HepG2 (cell line): ENCODE measurements around the gene ARHGEF10L. TPM values are rescaled to one million over a fixed set of nuclear protein-coding genes. Genes with fewer than 3 reads are reported as not detected.

ENCODE experiments used
- FOXP1 ChIP-seq, 2 experiments: fragments of 450-650 bp in 1 of 2; IDR thresholded peaks; 2 replicates each; pipeline ENCODE4 v1.6.1; 2017 to 2018; ENCODE audit warnings: antibody characterized with exemption in 1 of 2
- GABPA ChIP-seq, 2 experiments: IDR thresholded peaks; 2 replicates each; pipeline ENCODE4 v1.6.1; 2011 to 2016; ENCODE audit warnings: low read depth in 2 of 2, low read length in 1 of 2, missing biosample characterization in 1 of 2, missing genetic modification characterization in 1 of 2
- IKZF5 ChIP-seq: IDR thresholded peaks from 2 replicates; pipeline ENCODE4 v1.6.1; 2018; ENCODE audit warnings: missing genetic modification reagents, mild to moderate bottlenecking, missing compliant biosample characterization
- KDM2A ChIP-seq: sonication (generic); formaldehyde crosslinking; IDR thresholded peaks from 2 replicates; pipeline ENCODE4 v1.4.0; 2020; ENCODE audit warnings: low read depth, missing genetic modification reagents, borderline replicate concordance
- NFIC ChIP-seq: IDR thresholded peaks from 2 replicates; pipeline ENCODE4 v1.6.1; 2012; ENCODE audit warnings: mild to moderate bottlenecking, low read length, inconsistent platforms
- NFKB2 ChIP-seq: sonication (generic); formaldehyde crosslinking; IDR thresholded peaks from 2 replicates; pipeline ENCODE4 v1.4.0; 2020; ENCODE audit warnings: missing genetic modification reagents, borderline replicate concordance
- NFRKB ChIP-seq: fragments of 450-650 bp; IDR thresholded peaks from 2 replicates; pipeline ENCODE4 v1.6.1; 2017
- PRDM4 ChIP-seq: sonication (generic); formaldehyde crosslinking; IDR thresholded peaks from 2 replicates; pipeline ENCODE4 v1.9.0; 2021; ENCODE audit warnings: missing genetic modification reagents, borderline replicate concordance
- REXO4 ChIP-seq: sonication (generic); formaldehyde crosslinking; IDR thresholded peaks from 2 replicates; pipeline ENCODE4 v1.8.0; 2022; ENCODE audit warnings: missing genetic modification reagents, mild to moderate bottlenecking, borderline replicate concordance
- SP4 ChIP-seq: sonication (generic); formaldehyde crosslinking; IDR thresholded peaks from 2 replicates; pipeline ENCODE4 v1.8.1; 2023; ENCODE audit warnings: mild to moderate bottlenecking, missing genetic modification reagents
- SRSF4 ChIP-seq: fragments of 200-400 bp; formaldehyde crosslinking; IDR thresholded peaks from one replicate; pipeline ENCODE4 v1.6.1; 2018; ENCODE audit warnings: mild to moderate bottlenecking, low read depth, low read length, moderate library complexity; ENCODE audit not compliant: poor library complexity, severe bottlenecking
- TCF7 ChIP-seq: sonication (generic); IDR thresholded peaks from 2 replicates; pipeline ENCODE4 v1.6.1; 2016; ENCODE audit warnings: antibody characterized with exemption, low read depth
- TRAFD1 ChIP-seq: sonication (generic); formaldehyde crosslinking; IDR thresholded peaks from 2 replicates; pipeline ENCODE4 v1.5.1; 2020; ENCODE audit warnings: missing genetic modification reagents, mild to moderate bottlenecking, borderline replicate concordance
- TSC22D2 ChIP-seq: sonication (generic); formaldehyde crosslinking; IDR thresholded peaks from 2 replicates; pipeline ENCODE4 v1.5.1; 2020; ENCODE audit warnings: missing genetic modification reagents, mild to moderate bottlenecking, borderline replicate concordance
- ZBTB7B ChIP-seq: sonication (generic); formaldehyde crosslinking; IDR thresholded peaks from 2 replicates; pipeline ENCODE4 v1.4.0; 2020; ENCODE audit warnings: missing genetic modification reagents
- ZC3H13 ChIP-seq: sonication (generic); formaldehyde crosslinking; IDR thresholded peaks from 2 replicates; pipeline ENCODE4 v1.8.1; 2023; ENCODE audit warnings: mild to moderate bottlenecking, missing genetic modification reagents, moderate library complexity
- ZMYM3 ChIP-seq: sonication (generic); formaldehyde crosslinking; IDR thresholded peaks from 2 replicates; pipeline ENCODE4 v1.5.1; 2020; ENCODE audit warnings: mild to moderate bottlenecking, missing genetic modification reagents
- ZNF496 ChIP-seq: sonication (generic); formaldehyde crosslinking; IDR thresholded peaks from 2 replicates; pipeline ENCODE4 v1.8.1; 2023; ENCODE audit warnings: mild to moderate bottlenecking, moderate library complexity, missing genetic modification reagents; ENCODE audit not compliant: insufficient replicate concordance
- ZNF530 ChIP-seq: sonication (generic); formaldehyde crosslinking; IDR thresholded peaks from 2 replicates; pipeline ENCODE4 v1.5.0; 2020; ENCODE audit warnings: low read depth, mild to moderate bottlenecking, missing genetic modification reagents
- ZNF614 ChIP-seq: IDR thresholded peaks from 2 replicates; pipeline ENCODE4 v1.6.1; 2018; ENCODE audit warnings: missing biosample characterization, missing genetic modification reagents, inconsistent platforms, borderline replicate concordance
- ZNF770 ChIP-seq: sonication (generic); formaldehyde crosslinking; IDR thresholded peaks from 2 replicates; pipeline ENCODE4 v1.5.0; 2020; ENCODE audit warnings: mild to moderate bottlenecking, missing genetic modification reagents
- ZSCAN30 ChIP-seq: sonication (generic); formaldehyde crosslinking; IDR thresholded peaks from 2 replicates; pipeline ENCODE4 v1.5.0; 2020; ENCODE audit warnings: mild to moderate bottlenecking, missing genetic modification reagents
- polyA plus RNA-seq, 8 experiments: library from polyadenylated mRNA; depleted of rRNA in 3 of 8; stranded (reverse) in 7 of 8; unstranded in 1 of 8; fragments of >200 nt; fragmentation: Illumina TruSeq in 4 of 8; extraction: Trizol in 4 of 8; gene quantifications; 2 replicates each; pipeline versions ENCODE4 v1.2.1 to v1.2.3, GENCODE V29; 2011 to 2016; ENCODE audit warnings: low read depth in 4 of 8, missing spikeins in 1 of 8, mixed read lengths in 1 of 8; ENCODE audit not compliant: insufficient read depth in 1 of 8
- total RNA-seq, 5 experiments: library from RNA; depleted of rRNA; stranded (reverse); fragments of >200 nt; fragmentation: Illumina TruSeq; extraction: Trizol; gene quantifications; 2 replicates each; pipeline ENCODE4 v1.2.3, GENCODE V29; 2016; ENCODE audit warnings: low read depth in 1 of 5

The ARHGEF10L gene
- total and polyA plus RNA-seq, 2 of the 13 experiments (the other 11 are each of a cell fraction or from before 2014, with no cell fraction given) = 46.5 to 78.3 TPM

GRCh38 chr1:17591814-17592430, 52.4 kb downstream of the ARHGEF10L start (continued):
- TF ChIP-seq KDM2A = peak; percentile 50; the same call in 1 of the 2 replicates
- peak; percentile 90 for TF ChIP-seq ZNF614 (CRISPR knock-in tag)
- TF ChIP-seq ZNF496 (CRISPR knock-in tag) = no peak
- peak; percentile 90; the same call in 1 of the 2 replicates for TF ChIP-seq REXO4
- 0 out of 2 replicates have a peak, but pooled peaks have one; percentile 65 for TF ChIP-seq PRDM4 (CRISPR knock-in tag)
- peak; percentile 45; the same call in 1 of the 2 replicates for TF ChIP-seq TSC22D2 (CRISPR knock-in tag)
- peak; percentile 97 for TF ChIP-seq IKZF5 (CRISPR knock-in tag)
- no peak for TF ChIP-seq NFRKB
- no peak for TF ChIP-seq ZNF530 (CRISPR knock-in tag)
- peak; percentile 66; the same call in 1 of the 2 replicates for TF ChIP-seq SP4 (CRISPR knock-in tag)
- 0 out of 2 replicates have a peak, but pooled peaks have one; percentile 38 for TF ChIP-seq ZC3H13 (CRISPR knock-in tag)
- TF ChIP-seq ZNF770 = peak; percentile 71
- TF ChIP-seq NFKB2 (CRISPR knock-in tag) = peak; percentile 98; the same call in 1 of the 2 replicates
- TF ChIP-seq SRSF4 = no peak
- TF ChIP-seq NFIC = peak; percentile 80
- TF ChIP-seq ZBTB7B (CRISPR knock-in tag) = peak; percentile 92; the same call in 1 of the 2 replicates
- peak; percentile 99 for TF ChIP-seq ZSCAN30 (CRISPR knock-in tag)
- 0 out of 2 replicates have a peak, but pooled peaks have one; percentile 70 for TF ChIP-seq TRAFD1
- TF ChIP-seq TCF7 = peak; percentile 33; the same call in 1 of the 2 replicates
- no peak for TF ChIP-seq GABPA (IDR thresholded peaks at IDR 0.05; ENCODE audit: low read depth, low read length)
- TF ChIP-seq GABPA (CRISPR knock-in tag; IDR thresholded peaks at IDR 0.05; ENCODE audit: low read depth) = peak; percentile 78
- TF ChIP-seq FOXP1 (IDR thresholded peaks at IDR 0.05) = peak; percentile 38; the same call in 1 of the 2 replicates
- peak; percentile 93 for TF ChIP-seq FOXP1 (CRISPR knock-in tag; IDR thresholded peaks at IDR 0.05)
- TF ChIP-seq ZMYM3 = peak; percentile 97
